Fibroblast of pulmonary artery (primary cell): ENCODE results near the gene BAIAP2L1.

Source experiments
- DNase-seq: peaks from one replicate; pipeline ENCODE4 v3.0.0-alpha.2; 2010; ENCODE audit warnings: low read depth
- H3K4me3 ChIP-seq: replicated peaks from 2 replicates; pipeline ENCODE4 v1.5.1; 2011; ENCODE audit warnings: low read depth, mild to moderate bottlenecking, control low read depth, low read length, moderate library complexity
- CTCF ChIP-seq: IDR thresholded peaks from 2 replicates; pipeline ENCODE4 v1.5.1; 2011; ENCODE audit warnings: mild to moderate bottlenecking, control low read depth, low read length, inconsistent platforms; ENCODE audit errors: missing control alignments

Gene BAIAP2L1

GRCh38 chr7:98355250-98355538, 45.7 kb downstream of the BAIAP2L1 start:
- no peak for DNase-seq
- no peak for TF ChIP-seq CTCF
- H3K4me3 ChIP-seq, result no peak overlapping the region

- peak; percentile 71 for DNase-seq
- TF ChIP-seq CTCF, result no peak
- H3K4me3 ChIP-seq, result no peak overlapping the region
Observed at GRCh38 chr7:98354511-98355249, 46.2 kb downstream of the BAIAP2L1 start.

- H3K4me3 ChIP-seq, result no peak overlapping the region
- TF ChIP-seq CTCF, result no peak
- no peak for DNase-seq
Observed at GRCh38 chr7:98354052-98354451, 46.8 kb downstream of the BAIAP2L1 start.

DNA sequence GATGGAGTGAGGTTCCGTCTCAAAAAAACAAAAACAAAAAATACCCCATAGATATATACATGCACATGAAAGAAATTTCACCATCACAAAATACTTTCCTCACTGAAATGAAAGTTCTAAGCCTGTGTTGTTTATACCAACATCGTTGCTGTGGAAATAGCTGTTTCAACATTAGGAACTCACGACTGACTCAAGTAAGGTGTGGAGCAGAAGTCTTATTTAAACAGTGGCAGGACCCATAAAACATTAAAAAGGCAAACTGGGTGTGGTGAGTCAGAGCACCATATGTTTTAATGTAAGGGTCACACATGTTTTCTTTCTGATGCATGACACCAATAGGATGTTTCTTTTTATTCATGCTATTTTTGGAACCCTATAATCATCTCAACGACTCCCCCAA, 48.3 kb downstream of the BAIAP2L1 start:
- peak; percentile 68 for DNase-seq
- no peak overlapping the region for H3K4me3 ChIP-seq
- no peak for TF ChIP-seq CTCF

GRCh38 chr7:98351136-98351535, 49.8 kb downstream of the BAIAP2L1 start:
- DNase-seq, result no peak
- H3K4me3 ChIP-seq, result no peak overlapping the region
- no peak for TF ChIP-seq CTCF

DNA sequence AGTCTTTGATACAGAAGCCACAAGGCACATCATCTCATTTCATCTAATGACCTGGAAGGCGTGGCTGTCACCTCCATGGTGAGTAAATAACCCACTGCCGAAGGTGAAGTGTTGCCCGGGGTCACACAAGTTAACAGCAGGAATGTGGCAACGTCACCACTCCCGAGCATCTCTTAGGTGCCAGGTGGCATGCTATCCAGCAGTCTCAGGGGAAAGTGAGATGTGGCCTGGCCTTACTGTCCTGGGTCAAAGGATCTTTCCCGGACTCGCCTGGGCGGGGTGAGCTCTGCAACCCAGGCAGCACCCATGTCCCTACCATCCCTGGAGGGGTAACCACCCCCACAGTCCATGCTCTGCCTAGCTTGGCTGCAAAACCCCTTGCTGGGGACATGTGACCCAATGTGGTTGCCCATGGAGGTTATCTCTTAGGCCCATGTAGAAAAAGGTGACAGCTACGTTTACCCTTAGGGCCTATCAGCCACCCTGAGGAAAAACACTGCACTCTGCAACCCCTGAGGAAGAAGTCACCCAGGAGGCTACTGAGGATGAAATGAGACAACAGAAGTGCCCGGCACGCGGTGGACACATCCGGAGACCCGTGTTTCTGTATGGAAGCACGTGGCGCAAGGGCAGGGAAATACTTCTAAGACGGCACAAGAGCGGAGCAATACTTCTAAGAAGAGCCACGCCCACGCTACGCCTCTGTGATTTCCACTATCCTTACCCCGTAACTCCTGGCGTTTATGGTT, 52.0 kb downstream of the BAIAP2L1 start:
- TF ChIP-seq CTCF, result no peak
- H3K4me3 ChIP-seq, result no peak overlapping the region
- no peak for DNase-seq
